HepG2 (cell line): ENCODE measurements around the gene RHBDD1. TPM values are rescaled to one million over a fixed set of nuclear protein-coding genes. Genes with fewer than 3 reads are reported as not detected.

Experiments used
- BATF2 ChIP-seq: sonication (generic); formaldehyde crosslinking; IDR thresholded peaks from 2 replicates; pipeline ENCODE4 v1.8.0; 2022; ENCODE audit warnings: mild to moderate bottlenecking, missing genetic modification reagents, moderate library complexity
- BRCA1 ChIP-seq: sonication (generic); formaldehyde crosslinking; IDR thresholded peaks from 2 replicates; pipeline ENCODE4 v1.4.0; 2020; ENCODE audit warnings: missing genetic modification reagents
- GABPB1 ChIP-seq: IDR thresholded peaks from 2 replicates; pipeline ENCODE4 v1.6.1; 2016; ENCODE audit warnings: mild to moderate bottlenecking, missing genetic modification reagents, moderate library complexity, missing compliant biosample characterization
- GATAD1 ChIP-seq: IDR thresholded peaks from 2 replicates; pipeline ENCODE4 v1.6.1; 2016; ENCODE audit warnings: missing genetic modification reagents, missing compliant biosample characterization
- HIC2 ChIP-seq: sonication (generic); formaldehyde crosslinking; IDR thresholded peaks from 2 replicates; pipeline ENCODE4 v1.9.0; 2022; ENCODE audit warnings: low read depth, missing genetic modification reagents
- HMGXB3 ChIP-seq: sonication (generic); formaldehyde crosslinking; IDR thresholded peaks from 2 replicates; pipeline ENCODE4 v1.4.0; 2020; ENCODE audit warnings: missing genetic modification reagents, borderline replicate concordance
- HNRNPL ChIP-seq: fragments of 200-400 bp; formaldehyde crosslinking; IDR thresholded peaks from 2 replicates; pipeline ENCODE4 v1.6.1; 2017; ENCODE audit warnings: mild to moderate bottlenecking, low read depth, low read length
- IRX3 ChIP-seq: sonication (generic); formaldehyde crosslinking; IDR thresholded peaks from 2 replicates; pipeline ENCODE4 v1.8.1; 2023; ENCODE audit warnings: mild to moderate bottlenecking, low read depth, missing genetic modification reagents, borderline replicate concordance
- MXD4 ChIP-seq: IDR thresholded peaks from 2 replicates; pipeline ENCODE4 v1.6.1; 2016; ENCODE audit warnings: mild to moderate bottlenecking, missing biosample characterization, missing genetic modification reagents
- PITX1 ChIP-seq: sonication (generic); formaldehyde crosslinking; IDR thresholded peaks from 2 replicates; pipeline ENCODE4 v1.5.1; 2020; ENCODE audit warnings: mild to moderate bottlenecking, missing genetic modification reagents
- RBFOX2 ChIP-seq: fragments of 200-400 bp; formaldehyde crosslinking; IDR thresholded peaks from 2 replicates; pipeline ENCODE4 v1.6.1; 2017; ENCODE audit warnings: low read depth, mild to moderate bottlenecking, low read length
- RXRA ChIP-seq: sonication (generic); formaldehyde crosslinking; IDR thresholded peaks from 2 replicates; pipeline ENCODE4 v1.5.1; 2020; ENCODE audit warnings: missing genetic modification reagents
- SNAPC2 ChIP-seq: sonication (generic); formaldehyde crosslinking; IDR thresholded peaks from 2 replicates; pipeline ENCODE4 v1.8.1; 2022; ENCODE audit warnings: mild to moderate bottlenecking, missing genetic modification reagents
- SRSF4 ChIP-seq: fragments of 200-400 bp; formaldehyde crosslinking; IDR thresholded peaks from one replicate; pipeline ENCODE4 v1.6.1; 2018; ENCODE audit warnings: mild to moderate bottlenecking, low read depth, low read length, moderate library complexity; ENCODE audit not compliant: poor library complexity, severe bottlenecking
- TGIF2 ChIP-seq: IDR thresholded peaks from 2 replicates; pipeline ENCODE4 v1.6.1; 2016; ENCODE audit warnings: control low read depth, missing compliant biosample characterization
- WIZ ChIP-seq: sonication (generic); formaldehyde crosslinking; IDR thresholded peaks from 2 replicates; pipeline ENCODE4 v1.5.1; 2020; ENCODE audit warnings: mild to moderate bottlenecking, missing genetic modification reagents
- ZNF224 ChIP-seq: sonication (generic); formaldehyde crosslinking; IDR thresholded peaks from 2 replicates; pipeline ENCODE4 v1.5.0; 2020; ENCODE audit warnings: mild to moderate bottlenecking, missing genetic modification reagents
- ZNF280B ChIP-seq: sonication (generic); formaldehyde crosslinking; IDR thresholded peaks from 2 replicates; pipeline ENCODE4 v1.5.0; 2020; ENCODE audit warnings: missing genetic modification reagents, mild to moderate bottlenecking, borderline replicate concordance
- ZNF451 ChIP-seq: sonication (generic); formaldehyde crosslinking; IDR thresholded peaks from 2 replicates; pipeline ENCODE4 v1.5.0; 2020; ENCODE audit warnings: mild to moderate bottlenecking, missing genetic modification reagents
- ZNF619 ChIP-seq: sonication (generic); formaldehyde crosslinking; IDR thresholded peaks from 2 replicates; pipeline ENCODE4 v1.4.0; 2020; ENCODE audit warnings: mild to moderate bottlenecking, missing genetic modification reagents
- ZNF841 ChIP-seq: sonication (generic); formaldehyde crosslinking; IDR thresholded peaks from 2 replicates; pipeline ENCODE4 v1.8.1; 2023; ENCODE audit warnings: missing genetic modification reagents, borderline replicate concordance
- ZSCAN30 ChIP-seq: sonication (generic); formaldehyde crosslinking; IDR thresholded peaks from 2 replicates; pipeline ENCODE4 v1.5.0; 2020; ENCODE audit warnings: mild to moderate bottlenecking, missing genetic modification reagents
- polyA plus RNA-seq, 8 experiments: library from polyadenylated mRNA; depleted of rRNA in 3 of 8; stranded (reverse) in 7 of 8; unstranded in 1 of 8; fragments of >200 nt; fragmentation: Illumina TruSeq in 4 of 8; extraction: Trizol in 4 of 8; gene quantifications; 2 replicates each; pipeline versions ENCODE4 v1.2.1 to v1.2.3, GENCODE V29; 2011 to 2016; ENCODE audit warnings: low read depth in 4 of 8, missing spikeins in 1 of 8, mixed read lengths in 1 of 8; ENCODE audit not compliant: insufficient read depth in 1 of 8
- total RNA-seq, 5 experiments: library from RNA; depleted of rRNA; stranded (reverse); fragments of >200 nt; fragmentation: Illumina TruSeq; extraction: Trizol; gene quantifications; 2 replicates each; pipeline ENCODE4 v1.2.3, GENCODE V29; 2016; ENCODE audit warnings: low read depth in 1 of 5

RHBDD1 gene
- total and polyA plus RNA-seq, 2 of the 13 experiments (the other 11 are each of a cell fraction or from before 2014, with no cell fraction given): 8.2 to 9.5 TPM

GRCh38 chr2:226795281-226796011 is 40.4 kb upstream of the RHBDD1 start (continued):
- TF ChIP-seq HMGXB3 (no peak), TGIF2 (no peak), ZNF280B (0 out of 2 replicates have a peak, but pooled peaks have one; percentile 46), GATAD1 (CRISPR knock-in tag) (no peak), RXRA (CRISPR knock-in tag) (no peak; the same call in 1 of the 2 replicates), MXD4 (CRISPR knock-in tag) (0 out of 2 replicates have a peak, but pooled peaks have one; percentile 41), HNRNPL (peak; percentile 96), HIC2 (CRISPR knock-in tag) (peak; percentile 85), ZNF619 (no peak), WIZ (0 out of 2 replicates have a peak, but pooled peaks have one; percentile 23), ZNF841 (CRISPR knock-in tag) (no peak), ZSCAN30 (no peak), ZNF224 (CRISPR knock-in tag) (peak; percentile 87; the same call in 1 of the 2 replicates), SNAPC2 (CRISPR knock-in tag) (0 out of 2 replicates have a peak, but pooled peaks have one; percentile 50), ZNF451 (CRISPR knock-in tag) (no peak), GABPB1 (CRISPR knock-in tag) (peak; percentile 34; the same call in 1 of the 2 replicates), BRCA1 (CRISPR knock-in tag) (no peak), RBFOX2 (peak; percentile 60), IRX3 (CRISPR knock-in tag) (no peak), BATF2 (CRISPR knock-in tag) (no peak; the same call in 1 of the 2 replicates), PITX1 (CRISPR knock-in tag) (0 out of 2 replicates have a peak, but pooled peaks have one; percentile 7), SRSF4 (no peak)
